HepG2 (cell line): ENCODE data around the gene CYB5A. TPM values are rescaled to one million over a fixed set of nuclear protein-coding genes. Genes with fewer than 3 reads are reported as not detected.

ENCODE experiments used
- CREB1 ChIP-seq, 2 experiments: fragments of 450-650 bp in 1 of 2; IDR thresholded peaks; 2 replicates each; pipeline ENCODE4 v1.6.1; 2016 to 2017; ENCODE audit warnings: control low read depth in 1 of 2, mild to moderate bottlenecking in 1 of 2, missing compliant biosample characterization in 1 of 2, missing genetic modification characterization in 1 of 2
- GTF3A ChIP-seq: sonication (generic); formaldehyde crosslinking; conservative IDR thresholded peaks from 2 replicates; pipeline ENCODE4 v1.4.0; 2020; ENCODE audit warnings: mild to moderate bottlenecking, missing genetic modification reagents
- MTF1 ChIP-seq: sonication (generic); formaldehyde crosslinking; IDR thresholded peaks from 2 replicates; pipeline ENCODE4 v1.5.0; 2020; ENCODE audit warnings: missing genetic modification reagents
- NFRKB ChIP-seq: fragments of 450-650 bp; IDR thresholded peaks from 2 replicates; pipeline ENCODE4 v1.6.1; 2017
- NPAS2 ChIP-seq: sonication (generic); formaldehyde crosslinking; IDR thresholded peaks from 2 replicates; pipeline ENCODE4 v1.8.0; 2022; ENCODE audit warnings: mild to moderate bottlenecking, missing genetic modification reagents, borderline replicate concordance
- REL ChIP-seq: sonication (generic); formaldehyde crosslinking; conservative IDR thresholded peaks from 2 replicates; pipeline ENCODE4 v1.8.0; 2022; ENCODE audit warnings: mild to moderate bottlenecking, missing genetic modification reagents, moderate library complexity
- SP1 ChIP-seq, 2 experiments: fragments of 450-650 bp in 1 of 2; sonication (generic) in 1 of 2; formaldehyde crosslinking in 1 of 2; IDR thresholded peaks; 2 replicates each; pipeline versions ENCODE4 v1.4.0 to v1.6.1; 2016 to 2020; ENCODE audit warnings: missing genetic modification reagents in 1 of 2
- ZBTB8A ChIP-seq: sonication (generic); formaldehyde crosslinking; IDR thresholded peaks from 2 replicates; pipeline ENCODE4 v1.4.0; 2020; ENCODE audit warnings: mild to moderate bottlenecking, low read depth, missing genetic modification reagents, borderline replicate concordance
- ZNF331 ChIP-seq: sonication (generic); formaldehyde crosslinking; IDR thresholded peaks from 2 replicates; pipeline ENCODE4 v1.4.0; 2020; ENCODE audit warnings: missing genetic modification reagents
- ZNF33B ChIP-seq: sonication (generic); formaldehyde crosslinking; IDR thresholded peaks from 2 replicates; pipeline ENCODE4 v1.5.1; 2020; ENCODE audit warnings: mild to moderate bottlenecking, missing genetic modification reagents
- ZNF44 ChIP-seq: sonication (generic); formaldehyde crosslinking; IDR thresholded peaks from 2 replicates; pipeline ENCODE4 v1.5.1; 2020; ENCODE audit warnings: mild to moderate bottlenecking, missing genetic modification reagents
- ZNF816 ChIP-seq: sonication (generic); formaldehyde crosslinking; IDR thresholded peaks from 2 replicates; pipeline ENCODE4 v1.8.0; 2022; ENCODE audit warnings: missing genetic modification reagents, mild to moderate bottlenecking, borderline replicate concordance
- polyA plus RNA-seq, 8 experiments: library from polyadenylated mRNA; depleted of rRNA in 3 of 8; stranded (reverse) in 7 of 8; unstranded in 1 of 8; fragments of >200 nt; fragmentation: Illumina TruSeq in 4 of 8; extraction: Trizol in 4 of 8; gene quantifications; 2 replicates each; pipeline versions ENCODE4 v1.2.1 to v1.2.3, GENCODE V29; 2011 to 2016; ENCODE audit warnings: low read depth in 4 of 8, missing spikeins in 1 of 8, mixed read lengths in 1 of 8; ENCODE audit not compliant: insufficient read depth in 1 of 8
- total RNA-seq, 5 experiments: library from RNA; depleted of rRNA; stranded (reverse); fragments of >200 nt; fragmentation: Illumina TruSeq; extraction: Trizol; gene quantifications; 2 replicates each; pipeline ENCODE4 v1.2.3, GENCODE V29; 2016; ENCODE audit warnings: low read depth in 1 of 5
- TF ChIP-seq, protein P1 (sequence below), 2 experiments: fragments of 450-650 bp in 1 of 2; sonication (generic) in 1 of 2; formaldehyde crosslinking in 1 of 2; IDR thresholded peaks; 2 replicates each; pipeline versions ENCODE4 v1.6.1 to v1.8.0; 2016 to 2022; ENCODE audit warnings: antibody characterized with exemption in 1 of 2, mild to moderate bottlenecking in 1 of 2, missing genetic modification reagents in 1 of 2
- TF ChIP-seq, protein P2 (sequence below): sonication (generic); formaldehyde crosslinking; IDR thresholded peaks from 2 replicates; pipeline ENCODE4 v1.5.1; 2020; ENCODE audit warnings: missing genetic modification reagents, mild to moderate bottlenecking, borderline replicate concordance
- TF ChIP-seq, protein P3 (sequence below): sonication (generic); formaldehyde crosslinking; IDR thresholded peaks from 2 replicates; pipeline ENCODE4 v1.4.0; 2020; ENCODE audit warnings: mild to moderate bottlenecking, missing genetic modification reagents
- TF ChIP-seq, protein P4 (sequence below): sonication (generic); formaldehyde crosslinking; IDR thresholded peaks from 2 replicates; pipeline ENCODE4 v1.5.0; 2020; ENCODE audit warnings: missing genetic modification reagents, mild to moderate bottlenecking, borderline replicate concordance

CYB5A gene
- total and polyA plus RNA-seq, 2 of the 13 experiments (the other 11 are each of a cell fraction or from before 2014, with no cell fraction given) = 215 to 356 TPM

DNA sequence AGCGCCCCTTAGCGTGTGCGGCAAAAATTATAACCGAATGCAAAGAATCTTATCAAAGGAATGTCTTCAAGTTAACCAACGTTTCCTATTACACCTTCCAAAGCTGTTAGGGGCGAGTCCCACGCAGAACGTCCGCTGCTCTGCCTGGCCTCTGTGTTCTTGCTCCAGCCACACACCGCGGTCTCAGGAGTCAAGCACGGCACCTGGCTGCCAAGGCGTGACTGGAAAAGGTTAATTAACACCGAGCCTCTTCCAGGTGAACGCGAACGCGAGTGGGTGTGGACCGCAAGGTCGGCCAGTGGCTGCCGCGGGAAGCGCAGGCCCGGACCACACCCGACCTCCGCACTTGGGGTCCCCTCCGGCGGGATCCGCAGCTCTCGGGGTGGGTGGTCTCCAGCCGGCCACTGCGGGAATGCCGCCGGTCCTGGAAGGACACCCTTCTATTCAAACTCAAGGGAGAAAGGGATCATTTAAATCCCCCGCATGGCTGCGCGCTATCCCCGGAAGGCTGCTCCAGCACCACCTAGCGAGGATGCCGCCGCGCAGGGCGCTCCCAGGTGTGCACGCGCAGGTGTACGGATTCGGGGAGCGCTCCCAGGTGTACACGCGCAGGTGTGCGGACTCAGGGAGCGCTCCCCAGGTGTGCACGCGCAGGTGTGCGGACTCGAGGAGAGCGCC lies 830 bp downstream of the CYB5A start (continued):
- TF ChIP-seq, protein P1, sequence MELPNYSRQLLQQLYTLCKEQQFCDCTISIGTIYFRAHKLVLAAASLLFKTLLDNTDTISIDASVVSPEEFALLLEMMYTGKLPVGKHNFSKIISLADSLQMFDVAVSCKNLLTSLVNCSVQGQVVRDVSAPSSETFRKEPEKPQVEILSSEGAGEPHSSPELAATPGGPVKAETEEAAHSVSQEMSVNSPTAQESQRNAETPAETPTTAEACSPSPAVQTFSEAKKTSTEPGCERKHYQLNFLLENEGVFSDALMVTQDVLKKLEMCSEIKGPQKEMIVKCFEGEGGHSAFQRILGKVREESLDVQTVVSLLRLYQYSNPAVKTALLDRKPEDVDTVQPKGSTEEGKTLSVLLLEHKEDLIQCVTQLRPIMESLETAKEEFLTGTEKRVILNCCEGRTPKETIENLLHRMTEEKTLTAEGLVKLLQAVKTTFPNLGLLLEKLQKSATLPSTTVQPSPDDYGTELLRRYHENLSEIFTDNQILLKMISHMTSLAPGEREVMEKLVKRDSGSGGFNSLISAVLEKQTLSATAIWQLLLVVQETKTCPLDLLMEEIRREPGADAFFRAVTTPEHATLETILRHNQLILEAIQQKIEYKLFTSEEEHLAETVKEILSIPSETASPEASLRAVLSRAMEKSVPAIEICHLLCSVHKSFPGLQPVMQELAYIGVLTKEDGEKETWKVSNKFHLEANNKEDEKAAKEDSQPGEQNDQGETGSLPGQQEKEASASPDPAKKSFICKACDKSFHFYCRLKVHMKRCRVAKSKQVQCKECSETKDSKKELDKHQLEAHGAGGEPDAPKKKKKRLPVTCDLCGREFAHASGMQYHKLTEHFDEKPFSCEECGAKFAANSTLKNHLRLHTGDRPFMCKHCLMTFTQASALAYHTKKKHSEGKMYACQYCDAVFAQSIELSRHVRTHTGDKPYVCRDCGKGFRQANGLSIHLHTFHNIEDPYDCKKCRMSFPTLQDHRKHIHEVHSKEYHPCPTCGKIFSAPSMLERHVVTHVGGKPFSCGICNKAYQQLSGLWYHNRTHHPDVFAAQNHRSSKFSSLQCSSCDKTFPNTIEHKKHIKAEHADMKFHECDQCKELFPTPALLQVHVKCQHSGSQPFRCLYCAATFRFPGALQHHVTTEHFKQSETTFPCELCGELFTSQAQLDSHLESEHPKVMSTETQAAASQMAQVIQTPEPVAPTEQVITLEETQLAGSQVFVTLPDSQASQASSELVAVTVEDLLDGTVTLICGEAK (IDR thresholded peaks at IDR 0.05) = no peak
- TF ChIP-seq, protein P1 (CRISPR knock-in tag; IDR thresholded peaks at IDR 0.05) = peak; percentile 56
- TF ChIP-seq ZNF816 (CRISPR knock-in tag) (peak; percentile 76), NPAS2 (CRISPR knock-in tag) (no peak), NFRKB (no peak), SP1 (IDR thresholded peaks at IDR 0.05) (no peak), SP1 (CRISPR knock-in tag; IDR thresholded peaks at IDR 0.05) (no peak), ZNF331 (CRISPR knock-in tag) (no peak), MTF1 (CRISPR knock-in tag) (no peak), CREB1 (IDR thresholded peaks at IDR 0.05) (no peak), CREB1 (CRISPR knock-in tag; IDR thresholded peaks at IDR 0.05) (no peak), GTF3A (CRISPR knock-in tag) (no peak), ZNF33B (no peak), ZNF44 (no peak), REL (CRISPR knock-in tag) (no peak), ZBTB8A (no peak)
- TF ChIP-seq, protein P2, sequence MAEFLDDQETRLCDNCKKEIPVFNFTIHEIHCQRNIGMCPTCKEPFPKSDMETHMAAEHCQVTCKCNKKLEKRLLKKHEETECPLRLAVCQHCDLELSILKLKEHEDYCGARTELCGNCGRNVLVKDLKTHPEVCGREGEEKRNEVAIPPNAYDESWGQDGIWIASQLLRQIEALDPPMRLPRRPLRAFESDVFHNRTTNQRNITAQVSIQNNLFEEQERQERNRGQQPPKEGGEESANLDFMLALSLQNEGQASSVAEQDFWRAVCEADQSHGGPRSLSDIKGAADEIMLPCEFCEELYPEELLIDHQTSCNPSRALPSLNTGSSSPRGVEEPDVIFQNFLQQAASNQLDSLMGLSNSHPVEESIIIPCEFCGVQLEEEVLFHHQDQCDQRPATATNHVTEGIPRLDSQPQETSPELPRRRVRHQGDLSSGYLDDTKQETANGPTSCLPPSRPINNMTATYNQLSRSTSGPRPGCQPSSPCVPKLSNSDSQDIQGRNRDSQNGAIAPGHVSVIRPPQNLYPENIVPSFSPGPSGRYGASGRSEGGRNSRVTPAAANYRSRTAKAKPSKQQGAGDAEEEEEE (CRISPR knock-in tag) = no peak; the same call in 1 of the 2 replicates
- TF ChIP-seq, protein P3, sequence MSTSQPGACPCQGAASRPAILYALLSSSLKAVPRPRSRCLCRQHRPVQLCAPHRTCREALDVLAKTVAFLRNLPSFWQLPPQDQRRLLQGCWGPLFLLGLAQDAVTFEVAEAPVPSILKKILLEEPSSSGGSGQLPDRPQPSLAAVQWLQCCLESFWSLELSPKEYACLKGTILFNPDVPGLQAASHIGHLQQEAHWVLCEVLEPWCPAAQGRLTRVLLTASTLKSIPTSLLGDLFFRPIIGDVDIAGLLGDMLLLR (CRISPR knock-in tag) = no peak
- TF ChIP-seq, protein P4, sequence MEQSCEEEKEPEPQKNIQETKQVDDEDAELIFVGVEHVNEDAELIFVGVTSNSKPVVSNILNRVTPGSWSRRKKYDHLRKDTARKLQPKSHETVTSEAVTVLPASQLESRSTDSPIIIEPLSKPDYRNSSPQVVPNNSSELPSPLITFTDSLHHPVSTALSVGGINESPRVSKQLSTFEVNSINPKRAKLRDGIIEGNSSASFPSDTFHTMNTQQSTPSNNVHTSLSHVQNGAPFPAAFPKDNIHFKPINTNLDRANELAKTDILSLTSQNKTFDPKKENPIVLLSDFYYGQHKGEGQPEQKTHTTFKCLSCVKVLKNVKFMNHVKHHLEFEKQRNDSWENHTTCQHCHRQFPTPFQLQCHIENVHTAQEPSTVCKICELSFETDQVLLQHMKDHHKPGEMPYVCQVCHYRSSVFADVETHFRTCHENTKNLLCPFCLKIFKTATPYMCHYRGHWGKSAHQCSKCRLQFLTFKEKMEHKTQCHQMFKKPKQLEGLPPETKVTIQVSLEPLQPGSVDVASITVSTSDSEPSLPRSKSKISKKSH (CRISPR knock-in tag) = no peak
